Fibroblast of lung (primary cell): ENCODE data around the gene TRIM26.

Source experiments
- CTCF ChIP-seq, 2 donors: IDR thresholded peaks in 1 of 2; conservative IDR thresholded peaks in 1 of 2; 1 replicate in 1 of 2; 2 replicates in 1 of 2; pipeline ENCODE4 v1.5.1; 2011 to 2012; ENCODE audit warnings: low read length in 2 of 2, control low read depth in 1 of 2, inconsistent platforms in 1 of 2, low read depth in 1 of 2, mild to moderate bottlenecking in 1 of 2
- EZH2 ChIP-seq: IDR thresholded peaks from 2 replicates; pipeline ENCODE4 v1.5.1; 2012; ENCODE audit warnings: low read length, control low read depth, mild to moderate bottlenecking; ENCODE audit errors: missing control alignments

GRCh38 chr6:30154709-30155519, 58.3 kb downstream of the TRIM26 start:
- no peak for TF ChIP-seq CTCF (conservative IDR thresholded peaks at IDR 0.05 in 1 of 2, IDR thresholded peaks at IDR 0.05 in 1 of 2; ENCODE audit: low read depth in 1 of 2, low read length in 2 of 2)
- TF ChIP-seq EZH2: no peak
